Measurements from ENCODE around the gene RNF112.

DNA sequence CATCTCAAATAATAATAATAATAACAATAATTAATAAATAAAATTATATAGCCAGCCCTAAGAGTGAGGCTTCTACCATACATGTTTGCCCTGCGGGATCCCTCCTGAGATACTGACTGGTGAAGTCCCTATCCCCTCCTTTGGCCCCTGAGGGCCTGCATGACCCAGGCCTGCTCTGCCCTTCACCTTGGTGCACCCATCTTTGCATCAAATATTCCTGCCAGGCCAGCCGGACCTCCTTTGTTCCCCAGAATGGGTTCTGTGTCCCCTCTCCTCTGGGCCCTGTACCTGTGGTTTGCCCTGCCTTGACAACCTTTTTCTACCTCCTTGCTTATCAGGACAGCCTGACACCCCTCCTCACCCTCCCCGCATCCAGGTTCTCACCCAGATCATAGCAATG, 2.0 kb upstream of the RNF112 start:
- TF ChIP-seq, protein P1, sequence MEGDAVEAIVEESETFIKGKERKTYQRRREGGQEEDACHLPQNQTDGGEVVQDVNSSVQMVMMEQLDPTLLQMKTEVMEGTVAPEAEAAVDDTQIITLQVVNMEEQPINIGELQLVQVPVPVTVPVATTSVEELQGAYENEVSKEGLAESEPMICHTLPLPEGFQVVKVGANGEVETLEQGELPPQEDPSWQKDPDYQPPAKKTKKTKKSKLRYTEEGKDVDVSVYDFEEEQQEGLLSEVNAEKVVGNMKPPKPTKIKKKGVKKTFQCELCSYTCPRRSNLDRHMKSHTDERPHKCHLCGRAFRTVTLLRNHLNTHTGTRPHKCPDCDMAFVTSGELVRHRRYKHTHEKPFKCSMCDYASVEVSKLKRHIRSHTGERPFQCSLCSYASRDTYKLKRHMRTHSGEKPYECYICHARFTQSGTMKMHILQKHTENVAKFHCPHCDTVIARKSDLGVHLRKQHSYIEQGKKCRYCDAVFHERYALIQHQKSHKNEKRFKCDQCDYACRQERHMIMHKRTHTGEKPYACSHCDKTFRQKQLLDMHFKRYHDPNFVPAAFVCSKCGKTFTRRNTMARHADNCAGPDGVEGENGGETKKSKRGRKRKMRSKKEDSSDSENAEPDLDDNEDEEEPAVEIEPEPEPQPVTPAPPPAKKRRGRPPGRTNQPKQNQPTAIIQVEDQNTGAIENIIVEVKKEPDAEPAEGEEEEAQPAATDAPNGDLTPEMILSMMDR (IDR thresholded peaks at IDR 0.05) = no peak
- TF ChIP-seq POLR2A (IDR thresholded peaks at IDR 0.05) = no peak
- no peak for TF ChIP-seq POLR2AphosphoS5 (IDR thresholded peaks at IDR 0.05)
- no peak for TF ChIP-seq EP300 (IDR thresholded peaks at IDR 0.05)
